ENCODE measurements around the gene RALBP1. TPM values are rescaled to one million over a fixed set of nuclear protein-coding genes. Genes with fewer than 3 reads are reported as not detected.
A peak's percentile ranks its signal among the peaks of the same experiment; 100 is the strongest.

Gene RALBP1
- total and polyA plus RNA-seq, 7 donors: 42.3 to 89.7 (median 68.1) TPM

- H3K4me3 ChIP-seq: no peak overlapping the region
- TF ChIP-seq, protein P1, sequence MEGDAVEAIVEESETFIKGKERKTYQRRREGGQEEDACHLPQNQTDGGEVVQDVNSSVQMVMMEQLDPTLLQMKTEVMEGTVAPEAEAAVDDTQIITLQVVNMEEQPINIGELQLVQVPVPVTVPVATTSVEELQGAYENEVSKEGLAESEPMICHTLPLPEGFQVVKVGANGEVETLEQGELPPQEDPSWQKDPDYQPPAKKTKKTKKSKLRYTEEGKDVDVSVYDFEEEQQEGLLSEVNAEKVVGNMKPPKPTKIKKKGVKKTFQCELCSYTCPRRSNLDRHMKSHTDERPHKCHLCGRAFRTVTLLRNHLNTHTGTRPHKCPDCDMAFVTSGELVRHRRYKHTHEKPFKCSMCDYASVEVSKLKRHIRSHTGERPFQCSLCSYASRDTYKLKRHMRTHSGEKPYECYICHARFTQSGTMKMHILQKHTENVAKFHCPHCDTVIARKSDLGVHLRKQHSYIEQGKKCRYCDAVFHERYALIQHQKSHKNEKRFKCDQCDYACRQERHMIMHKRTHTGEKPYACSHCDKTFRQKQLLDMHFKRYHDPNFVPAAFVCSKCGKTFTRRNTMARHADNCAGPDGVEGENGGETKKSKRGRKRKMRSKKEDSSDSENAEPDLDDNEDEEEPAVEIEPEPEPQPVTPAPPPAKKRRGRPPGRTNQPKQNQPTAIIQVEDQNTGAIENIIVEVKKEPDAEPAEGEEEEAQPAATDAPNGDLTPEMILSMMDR (IDR thresholded peaks at IDR 0.05): no peak
- TF ChIP-seq EP300 (IDR thresholded peaks at IDR 0.05): no peak
- no peak for TF ChIP-seq POLR2A (IDR thresholded peaks at IDR 0.05)
- TF ChIP-seq POLR2AphosphoS5 (IDR thresholded peaks at IDR 0.05): no peak
- 73 to 84% methylated on average over 1 of the region's 1 CpG for WGBS, 2 donors
- H3K9me3 ChIP-seq: no peaks in the 10 kb centered on the region
- no peak for DNase-seq
- H3K4me1 ChIP-seq: no peaks in the 10 kb centered on the region
- H3K36me3 ChIP-seq: no peaks in the 10 kb centered on the region
- H3K27me3 ChIP-seq: no peaks in the 10 kb centered on the region
- intact Hi-C loops (cut with DNase I): no loop called here
- H3K27ac ChIP-seq: no peak overlapping the region
Measured at GRCh38 chr18:9466846-9467245, 8.5 kb upstream of the RALBP1 start.

DNA sequence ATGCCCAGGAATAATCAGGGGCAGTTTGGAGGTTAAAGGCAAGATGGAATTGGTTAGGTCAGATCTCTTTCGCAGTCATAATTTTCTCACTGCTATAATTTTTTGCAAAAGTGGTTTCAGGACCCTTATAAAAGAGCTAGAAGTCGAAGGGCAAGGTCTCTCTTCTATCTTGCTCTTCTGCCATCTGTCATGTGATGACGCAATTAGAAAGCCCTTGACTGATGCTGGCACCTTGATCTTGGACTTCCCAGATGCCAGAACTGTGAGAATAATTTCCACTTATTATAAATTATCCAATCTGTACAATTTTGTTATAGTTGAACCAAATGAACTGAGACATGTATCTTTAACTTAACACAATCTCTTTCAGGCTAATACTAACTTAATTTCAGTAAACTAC lies 6.3 kb upstream of the RALBP1 start:
- no peak for TF ChIP-seq EP300 (IDR thresholded peaks at IDR 0.05)
- TF ChIP-seq POLR2AphosphoS5 (IDR thresholded peaks at IDR 0.05): no peak
- TF ChIP-seq, protein P1 (IDR thresholded peaks at IDR 0.05): no peak
- no peak for TF ChIP-seq POLR2A (IDR thresholded peaks at IDR 0.05)
- DNase-seq: no peak
- no peaks in the 10 kb centered on the region for H3K36me3 ChIP-seq
- WGBS, 2 donors: 85 to 90% methylated on average over 3 of the region's 3 CpGs
- no peaks in the 10 kb centered on the region for H3K9me3 ChIP-seq
- H3K4me1 ChIP-seq: peaks cover 0 to 3% (median under 1%) of the 10 kb centered on the region in 4 donors
- no peaks in the 10 kb centered on the region for H3K27me3 ChIP-seq
- intact Hi-C loops (cut with DNase I): no loop called here
- H3K4me3 ChIP-seq: no peak overlapping the region
- no peak overlapping the region for H3K27ac ChIP-seq

- no peak overlapping the region for H3K4me3 ChIP-seq
- intact Hi-C loops (cut with DNase I): no loop called here
- no peak overlapping the region for H3K27ac ChIP-seq
Measured at GRCh38 chr18:9469685-9470084, 5.6 kb upstream of the RALBP1 start.

GRCh38 chr18:9474108-9474982 lies 968 bp upstream of the RALBP1 start:
- Histone ChIP-seq H3K9me3 (no peaks in the 10 kb centered on the region), H3K4me3 (peak overlapping the region; percentile 71 to 99 (median 78)), H3K36me3 (peaks cover 0 to 6% (median 0%) of the 10 kb centered on the region in 4 donors), H3K4me1 (peaks cover 0 to 26% (median 14%) of the 10 kb centered on the region in 4 donors), H3K27me3 (no peaks in the 10 kb centered on the region), H3K27ac (peak overlapping the region; percentile 90 to 95 (median 92))
- peak; percentile 92 for DNase-seq
- TF ChIP-seq EP300 (IDR thresholded peaks at IDR 0.05) (no peak), POLR2A (IDR thresholded peaks at IDR 0.05) (no peak), POLR2AphosphoS5 (IDR thresholded peaks at IDR 0.05) (no peak)
- TF ChIP-seq, protein P1 (IDR thresholded peaks at IDR 0.05): no peak
- WGBS, 2 donors: 24 to 32% methylated on average over 37 of the region's 37 CpGs
- intact Hi-C loops (cut with DNase I): loop anchor here (2.0 kb wide), 1 partner anchor 140 kb away; the partner anchor contains the start of gene TWSG1

More at GRCh38 chr18:9469685-9470084, 5.6 kb upstream of the RALBP1 start:
- no peaks in the 10 kb centered on the region for H3K36me3 ChIP-seq
- DNase-seq: no peak
- H3K27me3 ChIP-seq: no peaks in the 10 kb centered on the region
- peaks cover 0 to 8% (median 6%) of the 10 kb centered on the region in 4 donors for H3K4me1 ChIP-seq
- no peak for TF ChIP-seq POLR2AphosphoS5 (IDR thresholded peaks at IDR 0.05)
- TF ChIP-seq POLR2A (IDR thresholded peaks at IDR 0.05): no peak
- TF ChIP-seq, protein P1 (IDR thresholded peaks at IDR 0.05): no peak
- TF ChIP-seq EP300 (IDR thresholded peaks at IDR 0.05): no peak
- H3K9me3 ChIP-seq: no peaks in the 10 kb centered on the region
